WTC11 (cell line): Measurements from ENCODE around the gene SND1.

ENCODE experiments used
- ESRRA ChIP-seq: sonication (generic); formaldehyde crosslinking; IDR thresholded peaks from 2 replicates; pipeline ENCODE4 v1.8.1; 2022; ENCODE audit warnings: mild to moderate bottlenecking, missing genetic modification reagents, borderline replicate concordance
- NR2C2 ChIP-seq: sonication (generic); formaldehyde crosslinking; IDR thresholded peaks from 2 replicates; pipeline ENCODE4 v1.8.0; 2022; ENCODE audit warnings: mild to moderate bottlenecking, missing genetic modification reagents
- PRDM15 ChIP-seq: sonication (generic); formaldehyde crosslinking; IDR thresholded peaks from 2 replicates; pipeline ENCODE4 v1.8.0; 2022; ENCODE audit warnings: missing genetic modification reagents
- TP53 ChIP-seq: sonication (generic); formaldehyde crosslinking; IDR thresholded peaks from 2 replicates; pipeline ENCODE4 v1.8.1; 2023; ENCODE audit warnings: mild to moderate bottlenecking, missing genetic modification reagents
- ZNF121 ChIP-seq: sonication (generic); formaldehyde crosslinking; IDR thresholded peaks from 2 replicates; pipeline ENCODE4 v1.8.0; 2023; ENCODE audit warnings: missing genetic modification reagents
- ZNF396 ChIP-seq: fragments of 250-450 bp; sonication (Bioruptor Pico); IDR thresholded peaks from 2 replicates; pipeline ENCODE4 v1.8.0; 2021; ENCODE audit warnings: mild to moderate bottlenecking, moderate library complexity, borderline replicate concordance
- TF ChIP-seq, protein P1 (sequence below): fragments of 200-600 bp; IDR thresholded peaks from 2 replicates; pipeline ENCODE4 v1.8.0; 2022; ENCODE audit warnings: antibody characterized with exemption
- TF ChIP-seq, protein P2 (sequence below): sonication (generic); formaldehyde crosslinking; IDR thresholded peaks from 2 replicates; pipeline ENCODE4 v1.8.1; 2023; ENCODE audit warnings: mild to moderate bottlenecking, missing genetic modification reagents
- TF ChIP-seq, protein P3 (sequence below): sonication (generic); formaldehyde crosslinking; IDR thresholded peaks from 2 replicates; pipeline ENCODE4 v1.8.1; 2023; ENCODE audit warnings: mild to moderate bottlenecking, missing genetic modification reagents, moderate library complexity

DNA sequence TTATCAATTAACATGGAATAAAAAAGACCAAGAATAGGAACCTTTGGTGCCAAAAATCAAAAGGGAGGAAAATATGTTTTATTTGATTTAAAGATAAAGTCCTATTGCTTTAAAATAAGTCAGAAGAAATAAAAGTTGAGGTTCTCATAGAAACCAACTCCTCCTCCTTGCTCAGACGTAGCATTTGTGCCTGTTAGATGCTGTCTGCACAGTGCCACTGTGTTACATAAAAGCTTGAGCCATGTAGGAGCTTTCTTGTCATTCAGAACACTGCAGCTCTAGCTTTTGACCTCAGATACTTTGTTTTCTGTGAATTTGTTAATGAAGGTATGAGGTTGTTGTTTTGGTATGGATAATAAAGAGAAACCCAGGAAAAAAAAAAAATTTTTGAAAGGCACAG lies 328.9 kb downstream of the SND1 start:
- TF ChIP-seq, protein P1, sequence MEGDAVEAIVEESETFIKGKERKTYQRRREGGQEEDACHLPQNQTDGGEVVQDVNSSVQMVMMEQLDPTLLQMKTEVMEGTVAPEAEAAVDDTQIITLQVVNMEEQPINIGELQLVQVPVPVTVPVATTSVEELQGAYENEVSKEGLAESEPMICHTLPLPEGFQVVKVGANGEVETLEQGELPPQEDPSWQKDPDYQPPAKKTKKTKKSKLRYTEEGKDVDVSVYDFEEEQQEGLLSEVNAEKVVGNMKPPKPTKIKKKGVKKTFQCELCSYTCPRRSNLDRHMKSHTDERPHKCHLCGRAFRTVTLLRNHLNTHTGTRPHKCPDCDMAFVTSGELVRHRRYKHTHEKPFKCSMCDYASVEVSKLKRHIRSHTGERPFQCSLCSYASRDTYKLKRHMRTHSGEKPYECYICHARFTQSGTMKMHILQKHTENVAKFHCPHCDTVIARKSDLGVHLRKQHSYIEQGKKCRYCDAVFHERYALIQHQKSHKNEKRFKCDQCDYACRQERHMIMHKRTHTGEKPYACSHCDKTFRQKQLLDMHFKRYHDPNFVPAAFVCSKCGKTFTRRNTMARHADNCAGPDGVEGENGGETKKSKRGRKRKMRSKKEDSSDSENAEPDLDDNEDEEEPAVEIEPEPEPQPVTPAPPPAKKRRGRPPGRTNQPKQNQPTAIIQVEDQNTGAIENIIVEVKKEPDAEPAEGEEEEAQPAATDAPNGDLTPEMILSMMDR = no peak
- TF ChIP-seq ESRRA = no peak
- TF ChIP-seq NR2C2 (CRISPR knock-in tag) = no peak
- TF ChIP-seq, protein P2, sequence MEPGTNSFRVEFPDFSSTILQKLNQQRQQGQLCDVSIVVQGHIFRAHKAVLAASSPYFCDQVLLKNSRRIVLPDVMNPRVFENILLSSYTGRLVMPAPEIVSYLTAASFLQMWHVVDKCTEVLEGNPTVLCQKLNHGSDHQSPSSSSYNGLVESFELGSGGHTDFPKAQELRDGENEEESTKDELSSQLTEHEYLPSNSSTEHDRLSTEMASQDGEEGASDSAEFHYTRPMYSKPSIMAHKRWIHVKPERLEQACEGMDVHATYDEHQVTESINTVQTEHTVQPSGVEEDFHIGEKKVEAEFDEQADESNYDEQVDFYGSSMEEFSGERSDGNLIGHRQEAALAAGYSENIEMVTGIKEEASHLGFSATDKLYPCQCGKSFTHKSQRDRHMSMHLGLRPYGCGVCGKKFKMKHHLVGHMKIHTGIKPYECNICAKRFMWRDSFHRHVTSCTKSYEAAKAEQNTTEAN (CRISPR knock-in tag) = no peak
- TF ChIP-seq PRDM15 = no peak
- no peak for TF ChIP-seq ZNF121 (CRISPR knock-in tag)
- no peak for TF ChIP-seq ZNF396 (CRISPR knock-in tag)
- no peak for TF ChIP-seq TP53
- TF ChIP-seq, protein P3, sequence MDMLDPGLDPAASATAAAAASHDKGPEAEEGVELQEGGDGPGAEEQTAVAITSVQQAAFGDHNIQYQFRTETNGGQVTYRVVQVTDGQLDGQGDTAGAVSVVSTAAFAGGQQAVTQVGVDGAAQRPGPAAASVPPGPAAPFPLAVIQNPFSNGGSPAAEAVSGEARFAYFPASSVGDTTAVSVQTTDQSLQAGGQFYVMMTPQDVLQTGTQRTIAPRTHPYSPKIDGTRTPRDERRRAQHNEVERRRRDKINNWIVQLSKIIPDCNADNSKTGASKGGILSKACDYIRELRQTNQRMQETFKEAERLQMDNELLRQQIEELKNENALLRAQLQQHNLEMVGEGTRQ = no peak
